HL-60 (cell line): ENCODE results near the gene CDK6.

Source experiments
- DNase-seq, 2 experiments: peaks; one replicate each; pipeline ENCODE4 v3.0.0-alpha.2; 2010 to 2020; ENCODE audit warnings: low read depth in 1 of 2, low spot score in 1 of 2
- H3K27ac ChIP-seq: fragments of 250-450 bp; sonication (Bioruptor Pico); replicated peaks from 2 replicates; pipeline ENCODE4 v1.5.1; 2020; ENCODE audit warnings: mild to moderate bottlenecking, moderate library complexity
- H3K27me3 ChIP-seq: fragments of 250-450 bp; sonication (Bioruptor Pico); 2 replicates; pipeline ENCODE4 v1.5.1; 2021; ENCODE audit warnings: mild to moderate bottlenecking, moderate library complexity; ENCODE audit not compliant: insufficient read depth, poor library complexity, severe bottlenecking
- H3K4me3 ChIP-seq: replicated peaks from 2 replicates; pipeline ENCODE4 v1.5.1; 2011; ENCODE audit warnings: mild to moderate bottlenecking, control low read depth, low read length; ENCODE audit not compliant: insufficient read depth
- CTCF ChIP-seq: IDR thresholded peaks from one replicate; pipeline ENCODE4 v1.5.1; 2011; ENCODE audit warnings: low read length, control low read depth, inconsistent platforms; ENCODE audit not compliant: insufficient read depth
- GABPA ChIP-seq: IDR thresholded peaks from 2 replicates; pipeline ENCODE4 v1.6.1; 2012; ENCODE audit warnings: low read depth
- POLR2AphosphoS5 ChIP-seq: IDR thresholded peaks from 2 replicates; pipeline ENCODE4 v1.6.1; 2012; ENCODE audit warnings: low read depth
- REST ChIP-seq: IDR thresholded peaks from 2 replicates; pipeline ENCODE4 v1.6.1; 2012; ENCODE audit warnings: low read depth; ENCODE audit not compliant: insufficient replicate concordance
- SPI1 ChIP-seq: IDR thresholded peaks from 2 replicates; pipeline ENCODE4 v1.6.1; 2012; ENCODE audit warnings: low read depth, mild to moderate bottlenecking, borderline replicate concordance

The CDK6 gene

GRCh38 chr7:92843781-92844180 lies 7.4 kb upstream of the CDK6 start:
- DNase-seq: no peak
- H3K27ac ChIP-seq: no peak overlapping the region
- no peak overlapping the region for H3K4me3 ChIP-seq
- no peaks in the 10 kb centered on the region for H3K27me3 ChIP-seq
- TF ChIP-seq GABPA (no peak), REST (no peak), SPI1 (no peak), POLR2AphosphoS5 (no peak)

GRCh38 chr7:92843034-92843760 lies 6.8 kb upstream of the CDK6 start:
- Histone ChIP-seq H3K27ac (no peak overlapping the region), H3K4me3 (no peak overlapping the region), H3K27me3 (no peaks in the 10 kb centered on the region)
- no peak for DNase-seq
- no peak for TF ChIP-seq SPI1
- TF ChIP-seq POLR2AphosphoS5: no peak
- no peak for TF ChIP-seq REST
- no peak for TF ChIP-seq CTCF
- no peak for TF ChIP-seq GABPA

- no peak for DNase-seq
- no peak for TF ChIP-seq POLR2AphosphoS5
- no peak overlapping the region for H3K4me3 ChIP-seq
- no peak overlapping the region for H3K27ac ChIP-seq
- no peaks in the 10 kb centered on the region for H3K27me3 ChIP-seq
Observed at GRCh38 chr7:92841192-92841591, 4.8 kb upstream of the CDK6 start.

GRCh38 chr7:92840316-92840715 lies 3.9 kb upstream of the CDK6 start:
- DNase-seq: no peak
- TF ChIP-seq REST: no peak
- TF ChIP-seq GABPA: no peak
- TF ChIP-seq SPI1: no peak
- no peak for TF ChIP-seq CTCF
- TF ChIP-seq POLR2AphosphoS5: no peak
- Histone ChIP-seq H3K27ac (no peak overlapping the region), H3K27me3 (no peaks in the 10 kb centered on the region), H3K4me3 (no peak overlapping the region)
